ENCODE data around the gene ELP5.

- TF ChIP-seq CTCF (IDR thresholded peaks at IDR 0.05), result no peak
- TF ChIP-seq EZH2 (IDR thresholded peaks at IDR 0.05; ENCODE audit: borderline replicate concordance, insufficient read depth, low read depth, low read length, poor library complexity, severe bottlenecking), result no peak
Observed at GRCh38 chr17:7295230-7296180, 43.5 kb downstream of the ELP5 start.

All from B cell (primary cell).